H9 (cell line): ENCODE results near the gene FA2H. TPM values are rescaled to one million over a fixed set of nuclear protein-coding genes. Genes with fewer than 3 reads are reported as not detected.
"Not testable (repeated sequence)": the region's sequence is repeated elsewhere in the genome, so short reads cannot be mapped to it uniquely, and the experiment has no call there.

Experiments
- DNase-seq: peaks from one replicate; pipeline ENCODE4 v3.0.0-alpha.2; 2017
- H2AFZ ChIP-seq: one replicate; pipeline ENCODE4 v1.6.1; 2013; ENCODE audit warnings: mild to moderate bottlenecking, low read length, control low read depth, moderate library complexity
- H2AK5ac ChIP-seq: 2 replicates; pipeline ENCODE4 v1.6.1; 2013; ENCODE audit warnings: low read length, control low read depth, mixed read lengths; ENCODE audit not compliant: insufficient read length
- H2BK120ac ChIP-seq: one replicate; pipeline ENCODE4 v1.6.1; 2013; ENCODE audit warnings: low read depth, mild to moderate bottlenecking, low read length, control low read depth, inconsistent platforms; ENCODE audit not compliant: poor library complexity, severe bottlenecking
- H2BK12ac ChIP-seq: 2 replicates; pipeline ENCODE4 v1.6.1; 2013; ENCODE audit warnings: low read length, control low read depth, mixed read lengths, low read depth; ENCODE audit not compliant: insufficient read length
- H2BK15ac ChIP-seq: 2 replicates; pipeline ENCODE4 v1.6.1; 2013; ENCODE audit warnings: low read depth, low read length, control low read depth
- H2BK20ac ChIP-seq: one replicate; pipeline ENCODE4 v1.6.1; 2013; ENCODE audit warnings: low read depth, mild to moderate bottlenecking, low read length, control low read depth, inconsistent platforms; ENCODE audit not compliant: poor library complexity, severe bottlenecking
- H2BK5ac ChIP-seq: 2 replicates; pipeline ENCODE4 v1.6.1; 2013; ENCODE audit warnings: low read length, control low read depth, mixed read lengths; ENCODE audit not compliant: insufficient read length
- H3K14ac ChIP-seq: 2 replicates; pipeline ENCODE4 v1.6.1; 2013; ENCODE audit warnings: low read length, control low read depth; ENCODE audit not compliant: insufficient read depth
- H3K18ac ChIP-seq: 2 replicates; pipeline ENCODE4 v1.6.1; 2013; ENCODE audit warnings: low read depth, mild to moderate bottlenecking, mixed read lengths, low read length, control low read depth; ENCODE audit not compliant: insufficient read length
- H3K23ac ChIP-seq: 2 replicates; pipeline ENCODE4 v1.6.1; 2013; ENCODE audit warnings: low read length, control low read depth, mixed read lengths, low read depth; ENCODE audit not compliant: insufficient read length
- H3K23me2 ChIP-seq: 2 replicates; pipeline ENCODE4 v1.6.1; 2013; ENCODE audit warnings: low read depth, mild to moderate bottlenecking, mixed read lengths, low read length, control low read depth; ENCODE audit not compliant: insufficient read length, poor library complexity, severe bottlenecking
- H3K27ac ChIP-seq: 2 replicates; pipeline ENCODE4 v1.5.1; 2013; ENCODE audit warnings: low read length, control low read depth, mixed read lengths, low read depth; ENCODE audit not compliant: insufficient read length
- H3K27me3 ChIP-seq: 2 replicates; pipeline ENCODE4 v1.6.1; 2013; ENCODE audit warnings: low read length, control low read depth, inconsistent platforms; ENCODE audit not compliant: insufficient read depth
- H3K4ac ChIP-seq: 2 replicates; pipeline ENCODE4 v1.6.1; 2013; ENCODE audit warnings: low read depth, mild to moderate bottlenecking, control low read depth, inconsistent platforms, low read length, moderate library complexity
- H3K4me1 ChIP-seq: 2 replicates; pipeline ENCODE4 v1.6.1; 2013; ENCODE audit warnings: low read length, control low read depth, inconsistent platforms; ENCODE audit not compliant: insufficient read depth
- H3K4me2 ChIP-seq: 2 replicates; pipeline ENCODE4 v1.6.1; 2013; ENCODE audit warnings: low read length, control low read depth, mixed read lengths; ENCODE audit not compliant: insufficient read length, insufficient read depth
- H3K56ac ChIP-seq: 2 replicates; pipeline ENCODE4 v1.6.1; 2013; ENCODE audit warnings: low read depth, mild to moderate bottlenecking, mixed read lengths, low read length, control low read depth; ENCODE audit not compliant: insufficient read length
- H3K79me1 ChIP-seq: 2 replicates; pipeline ENCODE4 v1.6.1; 2013; ENCODE audit warnings: low read depth, mild to moderate bottlenecking, moderate library complexity, low read length, control low read depth, inconsistent platforms; ENCODE audit not compliant: insufficient read depth, poor library complexity, severe bottlenecking
- H3K79me2 ChIP-seq: 2 replicates; pipeline ENCODE4 v1.6.1; 2013; ENCODE audit warnings: low read length, control low read depth, inconsistent platforms; ENCODE audit not compliant: insufficient read depth
- H3K9ac ChIP-seq: 2 replicates; pipeline ENCODE4 v1.6.1; 2013; ENCODE audit warnings: low read length, control low read depth, mixed read lengths; ENCODE audit not compliant: insufficient read length; ENCODE audit errors: extremely low read depth
- H3K9me3 ChIP-seq: one replicate; pipeline ENCODE4 v1.6.1; 2013; ENCODE audit warnings: low read depth, low read length, inconsistent platforms; ENCODE audit not compliant: control insufficient read depth
- H3T11ph ChIP-seq: one replicate; pipeline ENCODE4 v1.6.1; 2013; ENCODE audit warnings: mild to moderate bottlenecking, low read length, control low read depth, inconsistent platforms
- H4K20me1 ChIP-seq: one replicate; pipeline ENCODE4 v1.6.1; 2013; ENCODE audit not compliant: control insufficient read depth, insufficient read length, insufficient read depth
- H4K5ac ChIP-seq: 2 replicates; pipeline ENCODE4 v1.6.1; 2013; ENCODE audit warnings: low read depth, mild to moderate bottlenecking, mixed read lengths, low read length, control low read depth; ENCODE audit not compliant: insufficient read length
- H4K8ac ChIP-seq: replicated peaks from 2 replicates; pipeline ENCODE4 v1.6.1; 2013; ENCODE audit warnings: low read length, control low read depth, mixed read lengths, low read depth; ENCODE audit not compliant: insufficient read length
- H4K91ac ChIP-seq: 2 replicates; pipeline ENCODE4 v1.6.1; 2013; ENCODE audit warnings: low read depth, mild to moderate bottlenecking, moderate library complexity, mixed read lengths, low read length, control low read depth; ENCODE audit not compliant: insufficient read length
- H3K27ac Mint-ChIP-seq, 3 experiments: 2 replicates in 2 of 3; 3 replicates in 1 of 3; pipeline ENCODE4 v1.8.0; 2020 to 2021; ENCODE audit warnings: mixed read lengths in 3 of 3, mild to moderate bottlenecking in 1 of 3, moderate library complexity in 1 of 3
- H3K27me3 Mint-ChIP-seq: 2 replicates; pipeline ENCODE4 v1.8.0; 2021; ENCODE audit warnings: low read depth, mild to moderate bottlenecking, moderate library complexity, mixed read lengths
- H3K36me3 Mint-ChIP-seq, 3 experiments: 2 replicates in 2 of 3; 3 replicates in 1 of 3; pipeline ENCODE4 v1.8.0; 2020 to 2021; ENCODE audit warnings: low read depth in 3 of 3, mixed read lengths in 3 of 3; ENCODE audit not compliant: insufficient read depth in 1 of 3
- H3K4me1 Mint-ChIP-seq, 2 experiments: 2 replicates each; pipeline ENCODE4 v1.8.0; 2020; ENCODE audit warnings: mixed read lengths in 2 of 2
- H3K4me3 Mint-ChIP-seq, 2 experiments: 2 replicates in 1 of 2; 3 replicates in 1 of 2; pipeline ENCODE4 v1.8.0; 2020 to 2021; ENCODE audit warnings: mild to moderate bottlenecking in 2 of 2, mixed read lengths in 2 of 2, moderate library complexity in 1 of 2
- H3K9me3 Mint-ChIP-seq, 2 experiments: 2 replicates in 1 of 2; 3 replicates in 1 of 2; pipeline ENCODE4 v1.8.0; 2020; ENCODE audit warnings: mild to moderate bottlenecking in 2 of 2, mixed read lengths in 2 of 2, moderate library complexity in 1 of 2
- WGBS: extraction: QIAGEN DNeasy Blood & Tissue Kit; methylation state at CpG from one replicate; pipeline ENCODE4 v1.1.7; 2013; ENCODE audit warnings: missing lambda C conversion rate, low lambda C conversion rate, mixed read lengths; ENCODE audit not compliant: insufficient read length; ENCODE audit errors: extremely low coverage; 5-methylcytosine and 5-hydroxymethylcytosine counted together
- total RNA-seq: library from RNA; stranded (reverse); gene quantifications from 2 replicates; pipeline ENCODE4 v1.2.1, GENCODE V29; 2021
- TF ChIP-seq, protein P1 (sequence below): fragments of 200-600 bp; sonication (generic); conservative IDR thresholded peaks from 3 replicates; pipeline ENCODE4 v1.8.0; 2021; ENCODE audit warnings: antibody characterized with exemption, mild to moderate bottlenecking

Gene FA2H
- total RNA-seq, 1 experiment from 2014 or later = 25.1 TPM

- H3K9me3 Mint-ChIP-seq = no peaks in the 10 kb centered on the region
- TF ChIP-seq, protein P1, sequence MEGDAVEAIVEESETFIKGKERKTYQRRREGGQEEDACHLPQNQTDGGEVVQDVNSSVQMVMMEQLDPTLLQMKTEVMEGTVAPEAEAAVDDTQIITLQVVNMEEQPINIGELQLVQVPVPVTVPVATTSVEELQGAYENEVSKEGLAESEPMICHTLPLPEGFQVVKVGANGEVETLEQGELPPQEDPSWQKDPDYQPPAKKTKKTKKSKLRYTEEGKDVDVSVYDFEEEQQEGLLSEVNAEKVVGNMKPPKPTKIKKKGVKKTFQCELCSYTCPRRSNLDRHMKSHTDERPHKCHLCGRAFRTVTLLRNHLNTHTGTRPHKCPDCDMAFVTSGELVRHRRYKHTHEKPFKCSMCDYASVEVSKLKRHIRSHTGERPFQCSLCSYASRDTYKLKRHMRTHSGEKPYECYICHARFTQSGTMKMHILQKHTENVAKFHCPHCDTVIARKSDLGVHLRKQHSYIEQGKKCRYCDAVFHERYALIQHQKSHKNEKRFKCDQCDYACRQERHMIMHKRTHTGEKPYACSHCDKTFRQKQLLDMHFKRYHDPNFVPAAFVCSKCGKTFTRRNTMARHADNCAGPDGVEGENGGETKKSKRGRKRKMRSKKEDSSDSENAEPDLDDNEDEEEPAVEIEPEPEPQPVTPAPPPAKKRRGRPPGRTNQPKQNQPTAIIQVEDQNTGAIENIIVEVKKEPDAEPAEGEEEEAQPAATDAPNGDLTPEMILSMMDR = no peak
- no peak overlapping the region for H4K5ac ChIP-seq
- H3K23me2 ChIP-seq = no peaks in the 10 kb centered on the region
- no peaks in the 10 kb centered on the region for H3K9me3 ChIP-seq
- no peak overlapping the region for H2AFZ ChIP-seq
- no peaks in the 10 kb centered on the region for H3K79me2 ChIP-seq
- no peak overlapping the region for H3K4me2 ChIP-seq
- H2BK12ac ChIP-seq = no peak overlapping the region
- H4K91ac ChIP-seq = no peak overlapping the region
- H3K27ac ChIP-seq = no peak overlapping the region
- no peaks in the 10 kb centered on the region for H3K4me1 ChIP-seq
- no peak overlapping the region for H2BK20ac ChIP-seq
- no peak for DNase-seq
- H3K23ac ChIP-seq = no peak overlapping the region
- no CpG with 5 or more reads among the region's 3 CpGs for WGBS
- no peak overlapping the region for H3K4ac ChIP-seq
- H2BK15ac ChIP-seq = no peak overlapping the region
- H3K9ac ChIP-seq = no peak overlapping the region
- no peak overlapping the region for H2BK5ac ChIP-seq
- H2BK120ac ChIP-seq = no peak overlapping the region
- no peak overlapping the region for H3K4me3 Mint-ChIP-seq
- no peak overlapping the region for H3T11ph ChIP-seq
- no peaks in the 10 kb centered on the region for H3K79me1 ChIP-seq
- H3K27me3 ChIP-seq = no peaks in the 10 kb centered on the region
- H3K4me1 Mint-ChIP-seq = no peaks in the 10 kb centered on the region
- no peak overlapping the region for H3K56ac ChIP-seq
- H3K18ac ChIP-seq = no peak overlapping the region
- no peak overlapping the region for H3K27ac Mint-ChIP-seq
- no peak overlapping the region for H2AK5ac ChIP-seq
- H3K14ac ChIP-seq = no peak overlapping the region
- H4K8ac ChIP-seq = no peak overlapping the region
- H3K27me3 Mint-ChIP-seq = peaks cover 29% of the 10 kb centered on the region
- H3K36me3 Mint-ChIP-seq = no peaks in the 10 kb centered on the region
- H4K20me1 ChIP-seq = no peaks in the 10 kb centered on the region
Observed at GRCh38 chr16:74673876-74674275, 100.7 kb downstream of the FA2H start.

DNA sequence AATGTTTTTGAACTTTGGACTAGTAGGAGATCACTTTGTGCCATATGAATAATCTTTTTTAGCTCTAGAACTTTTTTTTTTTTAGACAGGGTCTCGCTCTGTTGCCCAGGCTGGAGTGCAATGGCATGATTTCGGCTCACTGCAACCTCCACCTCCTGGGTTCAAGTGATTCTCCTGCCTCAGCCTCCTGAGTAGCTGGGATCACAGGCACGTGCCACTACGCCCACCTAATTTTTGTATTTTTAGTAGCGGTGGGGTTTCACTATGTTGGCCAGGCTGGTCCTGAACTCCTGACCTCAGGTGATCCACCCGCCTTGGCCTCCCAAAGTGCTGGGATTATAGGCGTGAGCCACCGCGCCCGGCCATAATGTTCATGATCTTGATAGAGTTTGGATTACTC is 105.7 kb downstream of the FA2H start:
- H3T11ph ChIP-seq, H4K20me1 ChIP-seq, H3K4ac ChIP-seq, H3K79me1 ChIP-seq, H2AK5ac ChIP-seq, H2BK20ac ChIP-seq, H4K8ac ChIP-seq, H3K14ac ChIP-seq, H2BK5ac ChIP-seq, H3K4me3 Mint-ChIP-seq, H2BK12ac ChIP-seq, H3K9me3 ChIP-seq, H3K4me1 ChIP-seq, H2BK15ac ChIP-seq, H3K27ac ChIP-seq, H4K5ac ChIP-seq, H2AFZ ChIP-seq, H3K27ac Mint-ChIP-seq, H3K4me2 ChIP-seq, H3K9ac ChIP-seq, H2BK120ac ChIP-seq, H3K23ac ChIP-seq, H4K91ac ChIP-seq, H3K56ac ChIP-seq, H3K27me3 ChIP-seq, H3K18ac ChIP-seq, H3K79me2 ChIP-seq, DNase-seq: not testable (repeated sequence)
- no CpG with 5 or more reads among the region's 10 CpGs for WGBS
- Mint-ChIP-seq H3K9me3 (peaks cover 5 to 11% of the 10 kb centered on the region in 2 experiments; a peak in 3 of 5 replicates), H3K4me1 (peaks cover 12% of the 10 kb centered on the region in 2 experiments), H3K36me3 (peaks cover 12 to 24% (median 21%) of the 10 kb centered on the region in 3 experiments), H3K27me3 (peaks cover 20% of the 10 kb centered on the region)
- peaks cover 12% of the 10 kb centered on the region for H3K23me2 ChIP-seq
